GM23338 (cell line): Measurements from ENCODE around the gene BBS4. TPM values are rescaled to one million over a fixed set of nuclear protein-coding genes. Genes with fewer than 3 reads are reported as not detected.

Experiments used
- ATAC-seq: fragments of 200-7000 bp; cut with Tn5 transposase; 3 replicates; pipeline ENCODE4 v1.9.1; 2020
- DNase-seq: peaks from one replicate; pipeline ENCODE4 v3.0.0-alpha.2; 2015; ENCODE audit warnings: low spot score
- H2AFZ ChIP-seq: fragments of 200-600 bp; sonication (generic); 2 replicates; pipeline ENCODE4 v1.8.0; 2016; ENCODE audit warnings: antibody characterized with exemption, mild to moderate bottlenecking, moderate library complexity
- H3F3A ChIP-seq: fragments of 200-600 bp; sonication (generic); replicated peaks from 2 replicates; pipeline ENCODE4 v1.8.0; 2017; ENCODE audit warnings: antibody characterized with exemption, mixed run types, low read depth
- H3K27ac ChIP-seq: fragments of 200-600 bp; sonication (generic); 2 replicates; pipeline ENCODE4 v1.6.1; 2016; ENCODE audit warnings: low read depth
- H3K27me3 ChIP-seq: fragments of 200-600 bp; sonication (generic); 2 replicates; pipeline ENCODE4 v1.8.0; 2016; ENCODE audit warnings: mild to moderate bottlenecking, mixed run types, moderate library complexity; ENCODE audit not compliant: insufficient read depth
- H3K36me3 ChIP-seq: fragments of 200-600 bp; sonication (generic); 2 replicates; pipeline ENCODE4 v1.8.0; 2016; ENCODE audit warnings: mild to moderate bottlenecking; ENCODE audit not compliant: insufficient read depth
- H3K4me1 ChIP-seq: fragments of 200-600 bp; sonication (generic); 2 replicates; pipeline ENCODE4 v1.8.0; 2016; ENCODE audit warnings: mild to moderate bottlenecking, moderate library complexity; ENCODE audit not compliant: insufficient read depth
- H3K4me2 ChIP-seq: fragments of 200-600 bp; sonication (generic); 2 replicates; pipeline ENCODE4 v1.7.1; 2017; ENCODE audit warnings: mixed run types
- H3K4me3 ChIP-seq: fragments of 200-600 bp; sonication (generic); 2 replicates; pipeline ENCODE4 v1.6.1; 2016; ENCODE audit warnings: mixed run types
- H3K79me2 ChIP-seq: fragments of 200-600 bp; sonication (generic); replicated peaks from 2 replicates; pipeline ENCODE4 v1.8.0; 2017; ENCODE audit warnings: mild to moderate bottlenecking; ENCODE audit not compliant: insufficient read depth
- H3K9me2 ChIP-seq: fragments of 200-600 bp; sonication (generic); 2 replicates; pipeline ENCODE4 v1.8.0; 2017; ENCODE audit not compliant: insufficient read depth
- H4K20me1 ChIP-seq: fragments of 200-600 bp; sonication (generic); replicated peaks from 2 replicates; pipeline ENCODE4 v1.8.0; 2017; ENCODE audit warnings: mild to moderate bottlenecking; ENCODE audit not compliant: insufficient read depth
- H3K27ac Mint-ChIP-seq: 2 replicates; pipeline ENCODE4 v1.8.0; 2020; ENCODE audit warnings: inconsistent platforms, mild to moderate bottlenecking, moderate library complexity, mixed read lengths
- H3K27me3 Mint-ChIP-seq: 3 replicates; pipeline ENCODE4 v1.8.0; 2022; ENCODE audit warnings: low read depth, mild to moderate bottlenecking, moderate library complexity, mixed read lengths, inconsistent platforms; ENCODE audit not compliant: insufficient read depth, poor library complexity
- H3K36me3 Mint-ChIP-seq: 3 replicates; pipeline ENCODE4 v1.8.0; 2021; ENCODE audit warnings: low read depth, mild to moderate bottlenecking, inconsistent platforms, moderate library complexity, mixed read lengths
- H3K4me1 Mint-ChIP-seq: 3 replicates; pipeline ENCODE4 v1.8.0; 2020; ENCODE audit warnings: mild to moderate bottlenecking, inconsistent platforms, mixed read lengths
- H3K4me3 Mint-ChIP-seq: 3 replicates; pipeline ENCODE4 v1.8.0; 2021; ENCODE audit warnings: moderate library complexity, mild to moderate bottlenecking, inconsistent platforms, mixed read lengths
- H3K9me3 Mint-ChIP-seq: 3 replicates; pipeline ENCODE4 v1.8.0; 2020; ENCODE audit warnings: moderate library complexity, mild to moderate bottlenecking, inconsistent platforms, mixed read lengths
- ZNF462 ChIP-seq: fragments of 250-450 bp; sonication (Bioruptor Pico); IDR thresholded peaks from 2 replicates; pipeline ENCODE4 v1.5.0; 2020; ENCODE audit warnings: mild to moderate bottlenecking, moderate library complexity
- polyA plus RNA-seq: library from polyadenylated mRNA; unstranded; fragments of >200 nt; fragmentation: Nextera tagmentation; extraction: Ambion mirVana; gene quantifications from 2 replicates; pipeline ENCODE4 v1.2.1, GENCODE V29; 2016
- total RNA-seq: library from RNA; depleted of rRNA; stranded (reverse); fragments of >200 nt; shearing (Covaris generic); gene quantifications from 2 replicates; pipeline ENCODE4 v1.2.3, GENCODE V29; 2014

The BBS4 gene
- total and polyA plus RNA-seq, 2 experiments from 2014 or later, result 22.2 to 40.8 TPM

DNA sequence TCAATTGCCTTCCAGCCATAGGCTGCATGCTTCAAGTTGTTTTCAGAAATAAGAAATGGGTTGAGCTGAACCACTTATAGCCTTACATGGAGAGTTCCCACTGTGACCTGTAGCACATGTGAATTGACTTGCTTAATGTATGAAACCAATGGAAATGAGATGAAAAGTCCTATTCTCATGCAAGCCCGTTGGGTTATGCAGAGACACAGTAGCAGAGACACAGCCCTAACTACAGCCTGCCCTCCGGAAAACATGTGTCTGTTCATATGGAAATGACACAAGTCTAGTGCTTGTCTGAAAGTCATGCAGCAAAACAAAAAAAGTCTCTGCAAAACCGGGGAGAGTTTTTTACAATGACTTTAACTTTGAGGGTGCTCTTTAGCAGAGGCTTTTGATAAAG is 14.5 kb upstream of the BBS4 start (continued):
- TF ChIP-seq ZNF462 (CRISPR knock-in tag), result no peak

- no peak overlapping the region for H3K4me3 ChIP-seq
- H3K27me3 Mint-ChIP-seq, result peaks cover 6% of the 10 kb centered on the region
- DNase-seq, result no peak
These were observed 9.2 kb upstream of the BBS4 start for GRCh38 chr15:72676838-72677237.

More at GRCh38 chr15:72676838-72677237, 9.2 kb upstream of the BBS4 start:
- Histone ChIP-seq H3K4me2 (no peak overlapping the region), H3K79me2 (no peaks in the 10 kb centered on the region), H3K27ac (no peak overlapping the region), H3K36me3 (no peaks in the 10 kb centered on the region), H3K4me1 (peaks cover 4% of the 10 kb centered on the region; the same call in 1 of the 2 replicates), H4K20me1 (no peaks in the 10 kb centered on the region), H3K9me2 (no peaks in the 10 kb centered on the region), H3F3A (no peaks in the 10 kb centered on the region), H3K27me3 (no peaks in the 10 kb centered on the region), H2AFZ (no peak overlapping the region)
- TF ChIP-seq ZNF462 (CRISPR knock-in tag), result no peak
- ATAC-seq, result no peak
- no peaks in the 10 kb centered on the region for H3K9me3 Mint-ChIP-seq
- no peak overlapping the region for H3K4me3 Mint-ChIP-seq
- H3K36me3 Mint-ChIP-seq, result no peaks in the 10 kb centered on the region
- peaks cover 6% of the 10 kb centered on the region; the same call in 2 of the 3 replicates for H3K4me1 Mint-ChIP-seq
- H3K27ac Mint-ChIP-seq, result no peak overlapping the region
